Chondrocyte (in vitro differentiated cells): ENCODE data around the gene SDSL. TPM values are rescaled to one million over a fixed set of nuclear protein-coding genes. Genes with fewer than 3 reads are reported as not detected.

Experiments used
- DNase-seq: peaks from one replicate; pipeline ENCODE4 v3.0.0; 2021; ENCODE audit warnings: mixed read lengths, low spot score
- H3K27ac Mint-ChIP-seq: one replicate; pipeline ENCODE4 v1.8.0; 2021; ENCODE audit warnings: mild to moderate bottlenecking, moderate library complexity, mixed read lengths; ENCODE audit not compliant: unreplicated experiment
- H3K27me3 Mint-ChIP-seq: 2 replicates; pipeline ENCODE4 v1.8.0; 2021; ENCODE audit warnings: low read depth, mixed read lengths
- H3K36me3 Mint-ChIP-seq: 2 replicates; pipeline ENCODE4 v1.8.0; 2021; ENCODE audit warnings: low read depth, mixed read lengths
- H3K4me1 Mint-ChIP-seq: 2 replicates; pipeline ENCODE4 v1.8.0; 2021; ENCODE audit warnings: low read depth, mild to moderate bottlenecking, mixed read lengths
- H3K4me3 Mint-ChIP-seq: one replicate; pipeline ENCODE4 v1.8.0; 2021; ENCODE audit warnings: mild to moderate bottlenecking, moderate library complexity, mixed read lengths; ENCODE audit not compliant: unreplicated experiment
- H3K9me3 Mint-ChIP-seq: 2 replicates; pipeline ENCODE4 v1.8.0; 2021; ENCODE audit warnings: low read depth, mixed read lengths
- total RNA-seq: library from RNA; stranded (reverse); gene quantifications from 3 replicates; pipeline ENCODE4 v1.2.1, GENCODE V29; 2021
- TF ChIP-seq, protein P1 (sequence below): fragments of 200-600 bp; sonication (generic); IDR thresholded peaks from 2 replicates; pipeline ENCODE4 v1.5.0; 2021; ENCODE audit warnings: antibody characterized with exemption, mild to moderate bottlenecking, moderate library complexity

Gene SDSL
- total RNA-seq, 1 donor from 2014 or later: 8.4 TPM

DNA sequence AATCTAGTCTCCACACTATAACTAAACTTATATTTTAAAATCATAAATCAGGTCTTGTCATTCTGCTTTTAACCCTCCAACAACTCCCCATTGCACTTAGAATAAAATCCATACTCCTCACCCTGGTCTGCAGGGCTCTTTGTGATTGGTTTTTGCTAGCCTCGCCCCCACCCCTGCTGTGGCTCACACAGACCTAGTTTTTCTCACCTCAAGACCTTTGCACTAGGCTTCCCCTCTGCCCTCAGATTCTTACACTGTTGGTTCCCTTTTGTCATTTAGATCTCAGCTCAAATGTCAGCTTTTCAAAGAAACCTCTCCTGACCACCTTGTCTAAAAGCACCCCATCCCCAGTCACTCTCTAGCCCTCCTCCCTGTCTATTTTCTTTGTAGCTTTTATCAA is 60.2 kb downstream of the SDSL start:
- Mint-ChIP-seq H3K36me3 (peaks cover 1% of the 10 kb centered on the region), H3K9me3 (no peaks in the 10 kb centered on the region), H3K4me3 (no peak overlapping the region), H3K4me1 (peaks cover 10% of the 10 kb centered on the region), H3K27ac (no peak overlapping the region), H3K27me3 (peaks cover 88% of the 10 kb centered on the region)
- DNase-seq: no peak
- TF ChIP-seq, protein P1, sequence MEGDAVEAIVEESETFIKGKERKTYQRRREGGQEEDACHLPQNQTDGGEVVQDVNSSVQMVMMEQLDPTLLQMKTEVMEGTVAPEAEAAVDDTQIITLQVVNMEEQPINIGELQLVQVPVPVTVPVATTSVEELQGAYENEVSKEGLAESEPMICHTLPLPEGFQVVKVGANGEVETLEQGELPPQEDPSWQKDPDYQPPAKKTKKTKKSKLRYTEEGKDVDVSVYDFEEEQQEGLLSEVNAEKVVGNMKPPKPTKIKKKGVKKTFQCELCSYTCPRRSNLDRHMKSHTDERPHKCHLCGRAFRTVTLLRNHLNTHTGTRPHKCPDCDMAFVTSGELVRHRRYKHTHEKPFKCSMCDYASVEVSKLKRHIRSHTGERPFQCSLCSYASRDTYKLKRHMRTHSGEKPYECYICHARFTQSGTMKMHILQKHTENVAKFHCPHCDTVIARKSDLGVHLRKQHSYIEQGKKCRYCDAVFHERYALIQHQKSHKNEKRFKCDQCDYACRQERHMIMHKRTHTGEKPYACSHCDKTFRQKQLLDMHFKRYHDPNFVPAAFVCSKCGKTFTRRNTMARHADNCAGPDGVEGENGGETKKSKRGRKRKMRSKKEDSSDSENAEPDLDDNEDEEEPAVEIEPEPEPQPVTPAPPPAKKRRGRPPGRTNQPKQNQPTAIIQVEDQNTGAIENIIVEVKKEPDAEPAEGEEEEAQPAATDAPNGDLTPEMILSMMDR: no peak

DNA sequence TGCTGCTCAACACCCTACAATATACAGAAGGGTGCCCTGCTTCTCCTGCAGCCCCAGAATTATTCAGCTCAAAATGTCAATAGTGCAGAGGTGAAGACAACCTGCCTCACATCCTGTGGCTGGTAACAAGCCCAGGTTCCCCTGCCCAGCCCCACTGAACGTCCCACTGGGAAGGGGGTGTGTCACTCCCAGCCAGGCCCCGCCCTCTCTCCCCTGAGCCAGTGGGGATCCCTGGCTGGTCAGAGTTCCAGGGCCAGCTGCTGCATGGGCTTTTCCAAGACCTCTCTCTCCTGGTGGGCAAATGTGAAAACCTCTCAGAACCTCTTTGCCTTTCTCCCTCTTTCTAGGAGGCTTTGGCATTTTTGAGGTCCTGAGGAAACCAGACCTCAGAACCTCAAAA is 63.1 kb downstream of the SDSL start:
- H3K9me3 Mint-ChIP-seq: no peaks in the 10 kb centered on the region
- no peak for DNase-seq
- no peaks in the 10 kb centered on the region for H3K36me3 Mint-ChIP-seq
- H3K4me3 Mint-ChIP-seq: no peak overlapping the region
- no peaks in the 10 kb centered on the region for H3K4me1 Mint-ChIP-seq
- peaks cover 76% of the 10 kb centered on the region for H3K27me3 Mint-ChIP-seq
- TF ChIP-seq, protein P1: no peak
- H3K27ac Mint-ChIP-seq: no peak overlapping the region

DNA sequence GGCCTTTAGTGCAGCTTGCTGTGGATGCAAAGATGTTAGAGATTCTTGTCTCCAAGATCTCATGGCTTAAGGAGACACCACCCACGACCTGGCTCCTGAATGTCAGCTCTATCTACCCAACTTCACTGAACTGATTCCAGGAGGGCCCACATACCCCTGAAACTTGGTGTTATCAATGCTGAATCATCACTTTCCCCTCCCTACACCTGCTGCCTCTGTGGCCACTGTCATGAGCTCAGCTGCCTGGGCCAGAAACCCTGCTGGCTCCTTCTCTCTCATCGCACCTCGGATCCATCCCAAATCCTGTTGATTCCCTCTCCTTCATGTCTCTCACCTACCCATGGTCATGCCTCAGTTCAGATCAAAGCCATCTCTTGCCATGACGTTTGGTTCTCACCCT is 64.5 kb downstream of the SDSL start:
- peaks cover 69% of the 10 kb centered on the region for H3K27me3 Mint-ChIP-seq
- H3K36me3 Mint-ChIP-seq: no peaks in the 10 kb centered on the region
- TF ChIP-seq, protein P1: no peak
- H3K4me1 Mint-ChIP-seq: no peaks in the 10 kb centered on the region
- no peak for DNase-seq
- no peak overlapping the region for H3K4me3 Mint-ChIP-seq
- no peaks in the 10 kb centered on the region for H3K9me3 Mint-ChIP-seq
- H3K27ac Mint-ChIP-seq: no peak overlapping the region

Other genes starting within 250 kb of the SDSL start
- 44.2 to 52.7 TPM (median 44.6 TPM) in 3 replicates for gene DDX54, start 236.9 kb upstream of the SDSL start, total RNA-seq
- gene RITA1, start 236.7 kb upstream of the SDSL start, total RNA-seq: 15.5 to 20.2 TPM (median 16.7 TPM) in 3 replicates
- 35.9 to 40.0 TPM (median 37.7 TPM) in 3 replicates for gene TPCN1, start 200.9 kb upstream of the SDSL start, total RNA-seq
- gene SLC8B1, start 87.3 kb upstream of the SDSL start, total RNA-seq: 14.5 to 21.0 TPM (median 20.9 TPM) in 3 replicates
- gene PLBD2, start 63.8 kb upstream of the SDSL start, total RNA-seq: 91.4 to 102 TPM (median 102 TPM) in 3 replicates
- not detected in 3 replicates for gene SDS, start 18.5 kb upstream of the SDSL start, total RNA-seq
- gene LHX5, start 49.5 kb downstream of the SDSL start, total RNA-seq: not detected in 3 replicates